ENCODE data around the gene TMEM116.
A peak's percentile ranks its signal among the peaks of the same experiment; 100 is the strongest.
"Not testable (repeated sequence)": the region's sequence is repeated elsewhere in the genome, so short reads cannot be mapped to it uniquely, and the experiment has no call there.

Gene TMEM116

GRCh38 chr12:111975161-111975931, 37.6 kb downstream of the TMEM116 start:
- DNase-seq, result no peak

- DNase-seq, result peak; percentile 37
Measured at GRCh38 chr12:111971800-111972199, 41.2 kb downstream of the TMEM116 start.

GRCh38 chr12:111964935-111965334, 48.0 kb downstream of the TMEM116 start:
- DNase-seq, result no peak

GRCh38 chr12:111959518-111959917, 53.4 kb downstream of the TMEM116 start:
- not testable (repeated sequence) for DNase-seq

GRCh38 chr12:111957224-111957623, 55.7 kb downstream of the TMEM116 start:
- not testable (repeated sequence) for DNase-seq

GRCh38 chr12:111954969-111955368, 58.0 kb downstream of the TMEM116 start:
- no peak for DNase-seq

GRCh38 chr12:111953455-111953854, 59.5 kb downstream of the TMEM116 start:
- no peak for DNase-seq

GRCh38 chr12:111952084-111952787, 60.7 kb downstream of the TMEM116 start:
- DNase-seq, result not testable (repeated sequence)

GRCh38 chr12:111950961-111951676, 61.8 kb downstream of the TMEM116 start:
- peak; percentile 53 for DNase-seq

- no peak for DNase-seq
Measured at GRCh38 chr12:111943929-111944328, 69.0 kb downstream of the TMEM116 start.

- DNase-seq, result no peak
Measured at GRCh38 chr12:111942557-111942956, 70.4 kb downstream of the TMEM116 start.

- DNase-seq, result no peak
Measured at GRCh38 chr12:111937429-111937828, 75.5 kb downstream of the TMEM116 start.

- no peak for DNase-seq
Measured at GRCh38 chr12:111936869-111937268, 76.1 kb downstream of the TMEM116 start.

GRCh38 chr12:111932241-111932640, 80.7 kb downstream of the TMEM116 start:
- DNase-seq, result no peak

GRCh38 chr12:111927346-111927745, 85.6 kb downstream of the TMEM116 start:
- DNase-seq, result no peak

- no peak for DNase-seq
Measured at GRCh38 chr12:111926631-111927030, 86.3 kb downstream of the TMEM116 start.

GRCh38 chr12:111925171-111925570, 87.8 kb downstream of the TMEM116 start:
- no peak for DNase-seq

GRCh38 chr12:111907740-111908139, 105.2 kb downstream of the TMEM116 start:
- DNase-seq, result no peak

- DNase-seq, result no peak
Measured at GRCh38 chr12:111905502-111905901, 107.5 kb downstream of the TMEM116 start.

- no peak for DNase-seq
Measured at GRCh38 chr12:111904446-111904975, 108.5 kb downstream of the TMEM116 start.

- no peak for DNase-seq
Measured at GRCh38 chr12:111901182-111901581, 111.8 kb downstream of the TMEM116 start.

GRCh38 chr12:111894556-111894955, 118.4 kb downstream of the TMEM116 start:
- DNase-seq, result no peak

GRCh38 chr12:111893287-111893686, 119.7 kb downstream of the TMEM116 start:
- DNase-seq, result no peak
